Osteoblast (primary cell): ENCODE measurements around the gene PCDH9. TPM values are rescaled to one million over a fixed set of nuclear protein-coding genes. Genes with fewer than 3 reads are reported as not detected.

Experiments
- DNase-seq: peaks from one replicate; pipeline ENCODE4 v3.0.0; 2011; ENCODE audit warnings: low spot score, mixed read lengths; ENCODE audit not compliant: insufficient read length; ENCODE audit errors: missing footprints
- H2AFZ ChIP-seq: 2 replicates; pipeline ENCODE4 v1.6.0; 2011; ENCODE audit warnings: mild to moderate bottlenecking, low read length
- H3K27ac ChIP-seq: 2 replicates; pipeline ENCODE4 v1.5.1; 2011; ENCODE audit warnings: mild to moderate bottlenecking, low read depth, low read length, moderate library complexity
- H3K27me3 ChIP-seq: 2 replicates; pipeline ENCODE4 v1.6.0; 2012; ENCODE audit warnings: mild to moderate bottlenecking, control low read depth, inconsistent platforms, low read length, moderate library complexity; ENCODE audit not compliant: insufficient read depth
- H3K36me3 ChIP-seq: 2 replicates; pipeline ENCODE4 v1.5.1; 2011; ENCODE audit warnings: mild to moderate bottlenecking, low read length, control low read depth, moderate library complexity; ENCODE audit not compliant: insufficient read depth
- H3K4me1 ChIP-seq: 2 replicates; pipeline ENCODE4 v1.5.1; 2011; ENCODE audit warnings: mild to moderate bottlenecking, low read length, control low read depth, moderate library complexity; ENCODE audit not compliant: insufficient read depth
- H3K4me2 ChIP-seq: 2 replicates; pipeline ENCODE4 v1.6.0; 2011; ENCODE audit warnings: mild to moderate bottlenecking, low read length; ENCODE audit not compliant: insufficient read depth
- H3K4me3 ChIP-seq: fragments of 200-600 bp; sonication (generic); 3 replicates; pipeline ENCODE4 v1.5.1; 2012; ENCODE audit warnings: mild to moderate bottlenecking, low read length, inconsistent platforms; ENCODE audit not compliant: insufficient read depth
- H3K79me2 ChIP-seq: 2 replicates; pipeline ENCODE4 v1.6.0; 2012; ENCODE audit warnings: mild to moderate bottlenecking, low read length, control low read depth, inconsistent platforms; ENCODE audit not compliant: insufficient read depth
- H3K9me3 ChIP-seq: 2 replicates; pipeline ENCODE4 v1.5.1; 2011; ENCODE audit warnings: low read depth, low read length, control low read depth
- H4K20me1 ChIP-seq: 2 replicates; pipeline ENCODE4 v1.6.0; 2012; ENCODE audit warnings: mild to moderate bottlenecking, low read length, control low read depth; ENCODE audit not compliant: insufficient read depth
- total RNA-seq: library from RNA; depleted of rRNA; stranded (reverse); fragments of >200 nt; gene quantifications from 2 replicates; pipeline ENCODE4 v1.2.3, GENCODE V29; 2012
- TF ChIP-seq, protein P1 (sequence below): IDR thresholded peaks from 2 replicates; pipeline ENCODE4 v1.5.1; 2011; ENCODE audit warnings: mild to moderate bottlenecking, low read depth, low read length, moderate library complexity; ENCODE audit errors: extremely low read depth

Gene PCDH9
- total RNA-seq, 1 donor = 1.1 TPM

- Histone ChIP-seq H4K20me1 (no peaks in the 10 kb centered on the region), H3K27me3 (no peaks in the 10 kb centered on the region), H3K27ac (no peak overlapping the region), H3K79me2 (no peaks in the 10 kb centered on the region), H3K4me3 (no peak overlapping the region), H3K36me3 (no peaks in the 10 kb centered on the region), H3K4me1 (no peaks in the 10 kb centered on the region), H2AFZ (no peak overlapping the region), H3K4me2 (no peak overlapping the region), H3K9me3 (no peaks in the 10 kb centered on the region)
- TF ChIP-seq, protein P1, sequence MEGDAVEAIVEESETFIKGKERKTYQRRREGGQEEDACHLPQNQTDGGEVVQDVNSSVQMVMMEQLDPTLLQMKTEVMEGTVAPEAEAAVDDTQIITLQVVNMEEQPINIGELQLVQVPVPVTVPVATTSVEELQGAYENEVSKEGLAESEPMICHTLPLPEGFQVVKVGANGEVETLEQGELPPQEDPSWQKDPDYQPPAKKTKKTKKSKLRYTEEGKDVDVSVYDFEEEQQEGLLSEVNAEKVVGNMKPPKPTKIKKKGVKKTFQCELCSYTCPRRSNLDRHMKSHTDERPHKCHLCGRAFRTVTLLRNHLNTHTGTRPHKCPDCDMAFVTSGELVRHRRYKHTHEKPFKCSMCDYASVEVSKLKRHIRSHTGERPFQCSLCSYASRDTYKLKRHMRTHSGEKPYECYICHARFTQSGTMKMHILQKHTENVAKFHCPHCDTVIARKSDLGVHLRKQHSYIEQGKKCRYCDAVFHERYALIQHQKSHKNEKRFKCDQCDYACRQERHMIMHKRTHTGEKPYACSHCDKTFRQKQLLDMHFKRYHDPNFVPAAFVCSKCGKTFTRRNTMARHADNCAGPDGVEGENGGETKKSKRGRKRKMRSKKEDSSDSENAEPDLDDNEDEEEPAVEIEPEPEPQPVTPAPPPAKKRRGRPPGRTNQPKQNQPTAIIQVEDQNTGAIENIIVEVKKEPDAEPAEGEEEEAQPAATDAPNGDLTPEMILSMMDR = no peak
- DNase-seq = no peak
Observed at GRCh38 chr13:66338542-66338941, 891.6 kb downstream of the PCDH9 start.

- H3K27ac ChIP-seq = no peak overlapping the region
- no peaks in the 10 kb centered on the region for H3K4me1 ChIP-seq
- no peak overlapping the region for H2AFZ ChIP-seq
- no peak for DNase-seq
- no peak overlapping the region for H3K4me3 ChIP-seq
- H3K27me3 ChIP-seq = no peaks in the 10 kb centered on the region
- TF ChIP-seq, protein P1 = no peak
- H4K20me1 ChIP-seq = no peaks in the 10 kb centered on the region
- H3K36me3 ChIP-seq = no peaks in the 10 kb centered on the region
- no peak overlapping the region for H3K4me2 ChIP-seq
- no peaks in the 10 kb centered on the region for H3K9me3 ChIP-seq
- no peaks in the 10 kb centered on the region for H3K79me2 ChIP-seq
Observed at GRCh38 chr13:66335626-66336025, 894.5 kb downstream of the PCDH9 start.

DNA sequence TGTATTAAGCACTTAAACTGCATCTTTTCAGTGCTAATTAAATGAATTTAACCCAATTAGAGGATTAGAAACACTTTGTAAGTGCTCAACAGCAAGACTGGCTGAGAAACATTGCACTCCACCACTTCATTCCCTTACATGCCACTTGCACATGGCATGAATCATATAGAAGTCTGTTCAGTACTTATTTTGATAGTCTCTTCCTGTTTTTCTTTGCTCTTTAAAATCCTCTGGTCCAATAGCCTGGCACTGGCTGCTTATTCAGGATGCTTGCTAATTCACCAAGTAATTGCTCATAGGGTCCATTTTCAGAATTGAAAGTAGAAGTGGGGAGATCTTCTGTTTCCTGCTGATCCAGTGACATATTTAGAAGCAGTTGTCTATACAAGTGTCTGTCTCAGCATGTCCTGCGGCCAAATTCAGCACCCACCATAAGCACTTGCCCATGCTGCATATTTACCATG is 900.1 kb downstream of the PCDH9 start:
- Histone ChIP-seq H4K20me1 (no peaks in the 10 kb centered on the region), H3K27me3 (no peaks in the 10 kb centered on the region), H3K4me1 (peaks cover 7% of the 10 kb centered on the region), H3K4me2 (peak overlapping the region; percentile 2), H3K9me3 (no peaks in the 10 kb centered on the region), H2AFZ (peak overlapping the region; percentile 68), H3K79me2 (no peaks in the 10 kb centered on the region), H3K4me3 (no peak overlapping the region), H3K27ac (no peak overlapping the region), H3K36me3 (no peaks in the 10 kb centered on the region)
- TF ChIP-seq, protein P1 = no peak
- DNase-seq = no peak

DNA sequence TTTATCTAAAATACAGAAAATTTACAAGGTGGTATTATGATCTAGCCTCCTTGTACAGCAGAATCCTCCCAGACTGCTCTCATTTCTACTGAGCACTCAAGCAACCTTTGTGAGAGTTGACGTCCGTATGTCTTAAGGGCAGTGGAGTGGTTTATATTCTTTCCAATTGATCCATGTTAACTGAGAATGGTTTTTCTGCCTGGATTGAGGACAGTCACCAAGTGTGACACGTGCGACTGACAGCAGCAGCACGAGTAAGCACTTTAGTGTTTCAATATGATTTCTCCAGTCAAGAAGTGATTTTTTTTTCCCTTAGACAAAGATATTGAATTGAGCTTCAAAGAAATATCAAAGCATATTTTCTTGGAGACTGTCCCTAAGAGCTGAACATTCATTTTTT is 901.7 kb downstream of the PCDH9 start:
- Histone ChIP-seq H4K20me1 (no peaks in the 10 kb centered on the region), H3K36me3 (no peaks in the 10 kb centered on the region), H3K9me3 (no peaks in the 10 kb centered on the region), H3K4me3 (no peak overlapping the region), H3K79me2 (no peaks in the 10 kb centered on the region), H2AFZ (no peak overlapping the region), H3K4me2 (no peak overlapping the region), H3K4me1 (peaks cover 7% of the 10 kb centered on the region), H3K27me3 (no peaks in the 10 kb centered on the region), H3K27ac (no peak overlapping the region)
- TF ChIP-seq, protein P1 = no peak
- no peak for DNase-seq
